T-helper 22 cell (primary cell): ENCODE measurements around the gene MARCHF7.
"Not testable (repeated sequence)": the region's sequence is repeated elsewhere in the genome, so short reads cannot be mapped to it uniquely, and the experiment has no call there.

Experiments used
- DNase-seq: peaks from one replicate; pipeline ENCODE4 v3.0.0-alpha.2; 2020; ENCODE audit warnings: low read depth

The MARCHF7 gene

DNA sequence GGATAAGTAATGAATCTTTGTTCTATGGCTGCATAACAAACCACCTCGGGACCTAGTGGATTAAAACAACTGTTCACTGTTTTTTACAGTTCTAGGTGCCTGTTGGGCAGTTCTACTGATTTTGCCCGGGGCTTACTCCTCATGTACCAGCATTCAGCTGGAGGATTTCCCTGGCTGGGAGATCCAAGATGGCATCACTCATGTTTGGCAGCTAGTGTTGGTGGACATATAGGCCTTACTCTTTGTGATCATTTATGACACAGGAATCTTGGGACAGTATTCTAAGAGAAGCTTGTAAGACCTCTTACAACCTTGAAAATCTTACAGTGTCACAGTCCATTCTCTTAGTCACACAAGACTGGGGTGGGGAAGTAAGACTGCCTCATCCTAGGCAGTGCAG, 4.6 kb downstream of the MARCHF7 start:
- no peak for DNase-seq

DNA sequence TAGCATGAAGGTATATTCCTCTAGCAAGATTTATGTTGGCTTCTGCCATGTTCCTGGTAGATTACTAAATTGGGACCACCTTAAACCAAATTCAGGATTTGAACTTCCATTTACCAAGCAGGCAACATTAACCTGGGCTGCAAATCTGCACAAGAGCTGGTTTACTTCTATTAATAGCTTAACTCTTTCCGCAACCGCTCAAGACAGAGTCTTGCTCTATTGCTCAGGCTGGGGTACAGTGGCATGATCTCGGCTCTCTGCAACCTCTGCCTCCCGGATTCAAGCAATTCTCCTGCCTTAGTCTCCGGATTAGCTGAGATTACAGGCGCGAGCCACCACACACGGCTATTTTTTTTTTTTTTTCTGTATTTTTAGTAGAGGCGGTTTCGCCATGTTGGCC, 8.4 kb downstream of the MARCHF7 start:
- no peak for DNase-seq

DNA sequence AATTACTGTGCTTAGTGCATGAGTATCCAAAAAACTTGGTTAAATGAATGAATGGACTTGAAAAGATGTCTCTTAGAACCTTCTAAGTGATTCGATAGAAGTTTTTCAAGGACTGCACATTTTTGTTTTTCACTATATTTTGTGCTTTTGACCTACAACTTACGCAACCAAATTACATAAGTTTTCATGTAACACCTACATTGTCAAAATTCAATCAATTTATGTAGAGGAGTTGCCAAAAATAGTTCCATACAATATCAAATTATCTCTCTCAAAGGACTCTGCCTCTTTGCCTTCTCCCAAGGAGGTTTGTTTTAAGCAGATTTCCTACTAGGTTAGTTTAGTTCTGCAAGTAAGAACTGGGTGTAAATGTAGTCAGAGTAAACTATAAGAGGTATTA, 10.3 kb downstream of the MARCHF7 start:
- no peak for DNase-seq

DNA sequence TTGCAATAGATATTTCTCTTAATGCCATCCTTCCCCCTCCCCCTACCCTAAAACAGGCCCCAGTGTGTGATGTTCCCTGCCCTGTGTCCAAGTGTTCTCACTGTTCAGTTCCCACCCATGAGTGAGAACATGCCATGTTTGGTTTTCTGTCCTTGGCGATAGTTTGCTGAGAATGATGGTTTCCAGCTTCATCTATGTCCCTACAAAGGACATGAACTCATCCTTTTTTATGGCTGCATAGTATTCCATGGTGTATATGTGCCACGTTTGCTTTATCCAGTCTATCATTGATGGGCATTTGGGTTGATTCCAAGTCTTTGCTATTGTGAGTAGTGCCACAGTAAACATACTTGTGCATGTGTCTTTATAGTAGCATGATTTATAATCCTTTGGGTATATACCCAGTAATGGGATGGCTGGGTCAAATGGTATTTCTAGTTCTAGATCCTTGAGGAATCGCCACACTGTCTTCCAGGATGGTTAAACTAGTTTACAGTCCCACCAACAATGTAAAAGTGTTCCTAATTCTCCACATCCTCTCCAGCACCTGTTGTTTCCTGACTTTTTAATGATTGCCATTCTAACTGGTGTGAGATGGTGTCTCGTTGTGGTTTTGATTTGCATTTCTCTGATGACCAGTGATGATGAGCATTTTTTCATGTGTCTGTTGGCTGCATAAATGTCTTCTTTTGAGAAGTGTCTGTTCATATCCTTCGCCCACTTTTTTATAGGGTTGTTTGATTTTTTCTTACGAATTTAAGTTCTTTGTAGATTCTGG, 12.7 kb downstream of the MARCHF7 start:
- not testable (repeated sequence) for DNase-seq

DNA sequence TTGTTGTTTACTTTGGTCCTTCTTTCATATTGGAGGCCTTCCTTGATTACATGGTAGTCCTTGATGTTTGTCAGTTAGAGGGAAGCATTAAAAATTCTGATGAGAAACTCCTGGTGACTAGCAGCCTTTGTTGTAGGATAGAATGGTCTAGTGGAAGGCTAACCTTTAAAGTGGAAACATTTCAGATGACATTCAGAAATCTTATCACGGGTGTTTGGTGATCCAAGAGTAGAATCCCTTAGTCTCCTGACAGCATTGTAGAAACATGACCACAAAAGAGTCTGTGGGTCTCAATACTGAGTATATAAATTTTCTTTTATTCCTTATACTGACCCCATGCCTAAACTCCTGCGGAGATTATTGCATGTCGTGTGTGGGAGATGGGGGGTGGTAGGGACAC, 13.4 kb downstream of the MARCHF7 start:
- no peak for DNase-seq

DNA sequence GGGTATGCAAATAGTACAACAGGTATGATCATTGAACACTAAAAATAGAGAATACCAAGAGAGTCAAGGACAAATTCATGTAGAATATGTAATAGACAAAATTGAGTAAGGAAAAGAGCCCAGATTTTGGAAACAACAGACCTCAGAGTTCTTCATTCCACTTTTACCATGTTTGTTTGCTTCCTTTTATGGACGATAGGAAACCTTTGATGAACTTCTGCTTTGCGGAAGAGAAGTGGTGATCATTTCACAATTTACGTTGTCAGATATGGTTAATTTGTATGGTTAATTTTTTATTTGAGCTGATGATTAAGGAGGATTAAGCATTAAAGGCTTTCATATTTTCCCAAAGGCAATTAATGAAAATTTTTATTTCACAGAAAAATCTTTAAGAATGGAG, 16.3 kb downstream of the MARCHF7 start:
- DNase-seq = no peak

DNA sequence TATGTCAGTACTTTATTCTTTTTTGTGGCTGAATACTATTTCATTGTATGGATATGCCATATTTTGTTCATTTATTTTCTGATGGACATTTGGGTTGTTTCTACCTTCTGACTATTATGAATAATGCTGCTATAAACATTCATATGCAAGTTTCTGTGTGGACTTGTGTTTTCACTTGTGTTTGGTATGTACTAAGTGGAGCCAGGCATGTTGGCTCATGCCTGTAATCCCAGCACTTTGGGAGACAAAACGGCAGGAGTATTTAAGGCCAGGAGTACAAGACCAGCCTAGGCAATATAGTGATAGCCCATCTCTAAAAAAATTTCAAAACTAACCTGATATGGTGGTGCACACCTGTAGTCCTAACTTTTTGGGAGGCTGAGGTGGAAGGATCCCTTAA, 23.3 kb downstream of the MARCHF7 start:
- no peak for DNase-seq

DNA sequence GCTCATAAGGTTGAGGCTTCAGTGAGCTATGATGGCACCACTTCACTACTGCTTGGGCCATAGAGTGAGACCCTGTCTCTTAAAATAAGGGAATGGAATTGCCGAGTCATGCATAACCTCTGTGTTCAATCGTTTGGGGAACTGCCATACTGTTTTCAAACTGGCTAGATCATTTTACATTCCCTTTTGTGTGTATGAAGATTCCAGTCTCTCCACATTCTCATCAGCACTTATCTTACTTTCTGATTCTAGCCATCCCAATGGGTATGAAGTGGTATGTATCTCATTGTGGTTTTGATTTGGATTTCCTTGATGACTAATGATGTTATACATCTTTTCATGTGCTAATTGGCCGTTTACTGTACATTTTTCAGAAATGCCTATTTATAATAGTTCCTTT, 23.7 kb downstream of the MARCHF7 start:
- no peak for DNase-seq

DNA sequence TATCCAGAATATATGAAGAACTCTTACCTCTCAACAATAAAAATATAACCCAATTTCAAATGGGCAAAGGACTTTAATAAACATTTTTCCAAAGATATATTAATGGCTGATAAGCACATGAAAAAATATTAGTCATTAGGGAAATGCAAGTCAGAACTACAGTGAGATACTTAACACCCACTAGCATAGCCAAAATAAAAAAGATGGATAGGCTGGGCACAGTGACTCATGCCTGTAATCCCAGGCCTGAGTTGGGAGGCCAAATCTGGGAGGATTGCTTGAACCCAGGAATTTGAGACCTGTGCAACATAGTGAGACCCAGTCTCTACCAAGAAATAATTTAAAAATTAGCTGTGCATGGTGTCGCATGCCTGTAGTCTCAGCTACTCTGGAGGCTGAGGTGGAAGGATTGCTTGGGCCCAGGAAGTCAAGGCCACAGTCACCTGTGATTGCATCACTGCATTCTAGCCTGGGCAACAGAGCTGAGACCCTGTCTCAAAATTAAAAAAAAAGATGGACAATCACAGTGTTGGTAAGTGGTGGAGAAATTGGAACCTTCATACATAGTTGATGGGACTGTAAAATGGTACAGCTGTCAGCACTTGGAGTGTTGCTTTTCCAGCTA, 25.1 kb downstream of the MARCHF7 start:
- DNase-seq = no peak

DNA sequence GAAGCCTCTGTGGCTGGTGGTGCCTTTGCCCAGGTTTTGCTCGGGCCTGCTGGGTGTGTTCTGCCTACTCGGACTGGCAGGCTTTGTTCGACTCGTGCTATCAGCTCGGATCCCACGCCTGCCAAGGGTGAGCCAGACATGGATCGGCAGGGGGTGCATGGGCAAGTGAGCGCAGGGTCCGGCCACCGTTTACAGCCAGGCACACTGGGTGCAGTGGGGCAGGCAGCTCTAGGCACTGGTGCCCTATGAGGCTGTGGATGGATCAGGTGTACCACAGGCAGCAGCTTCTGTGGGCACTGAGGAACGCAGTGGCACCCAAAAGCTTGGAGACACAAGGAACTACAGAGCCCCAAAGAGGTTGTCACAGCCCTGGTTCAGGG, 25.6 kb downstream of the MARCHF7 start:
- DNase-seq = no peak

DNA sequence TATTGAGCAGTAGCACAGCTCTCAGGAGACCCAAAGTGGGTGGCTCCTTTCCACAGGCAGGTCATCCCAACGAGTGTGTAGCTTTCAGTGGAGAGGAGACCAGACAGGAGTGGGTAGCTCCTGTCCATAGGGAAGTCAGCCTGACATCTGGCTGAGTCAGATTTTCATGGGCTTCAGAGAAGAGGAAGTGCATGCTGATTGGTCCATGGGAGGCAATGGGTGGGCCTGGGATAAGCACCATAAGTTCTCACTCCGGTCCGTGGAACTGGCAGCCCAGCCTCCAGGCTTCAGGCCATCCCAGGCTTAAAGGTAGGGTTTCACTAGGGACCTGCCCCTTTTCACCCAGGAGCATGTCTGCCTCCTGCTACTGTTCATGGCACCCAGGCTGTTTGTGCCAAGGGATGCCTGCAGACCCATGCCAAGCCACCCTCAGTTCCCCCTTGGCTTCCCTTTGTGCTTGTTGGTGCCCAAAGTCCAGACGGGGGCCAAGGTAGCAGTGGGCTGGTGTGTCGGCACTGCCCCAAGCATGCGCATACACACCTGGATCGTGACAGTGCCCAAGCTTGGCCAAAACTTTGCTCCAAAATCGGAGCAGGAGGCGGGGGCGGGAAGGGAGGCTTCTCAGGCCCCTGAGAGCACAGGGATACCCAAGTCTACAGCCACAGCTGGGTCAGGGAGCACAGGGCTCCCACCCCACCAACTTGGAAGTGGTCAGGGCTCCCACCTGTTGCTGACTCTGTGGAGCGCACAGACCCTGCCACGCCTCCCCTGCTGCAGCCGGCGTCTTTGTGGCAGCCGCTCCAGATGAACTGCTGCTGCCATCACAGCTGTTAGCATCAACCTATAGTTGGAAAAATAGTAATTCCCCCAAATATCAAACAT, 26.4 kb downstream of the MARCHF7 start:
- DNase-seq = no peak

DNA sequence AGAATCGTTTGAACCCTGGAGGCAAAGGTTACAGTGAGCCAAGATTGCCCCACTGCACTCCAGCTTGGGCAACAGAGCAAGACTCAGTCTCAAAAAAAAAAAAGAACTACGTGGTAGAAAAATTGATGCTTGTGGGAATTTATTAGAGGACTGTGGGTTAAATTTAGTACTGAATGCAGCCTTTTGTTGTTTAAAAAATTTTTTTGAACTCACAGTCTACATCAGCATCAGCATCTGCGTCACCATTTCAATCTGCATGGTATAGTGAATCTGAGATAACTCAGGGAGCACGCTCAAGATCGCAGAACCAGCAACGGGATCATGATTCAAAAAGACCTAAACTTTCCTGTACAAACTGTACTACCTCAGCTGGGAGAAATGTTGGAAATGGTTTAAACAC, 30.5 kb downstream of the MARCHF7 start:
- DNase-seq = no peak

DNA sequence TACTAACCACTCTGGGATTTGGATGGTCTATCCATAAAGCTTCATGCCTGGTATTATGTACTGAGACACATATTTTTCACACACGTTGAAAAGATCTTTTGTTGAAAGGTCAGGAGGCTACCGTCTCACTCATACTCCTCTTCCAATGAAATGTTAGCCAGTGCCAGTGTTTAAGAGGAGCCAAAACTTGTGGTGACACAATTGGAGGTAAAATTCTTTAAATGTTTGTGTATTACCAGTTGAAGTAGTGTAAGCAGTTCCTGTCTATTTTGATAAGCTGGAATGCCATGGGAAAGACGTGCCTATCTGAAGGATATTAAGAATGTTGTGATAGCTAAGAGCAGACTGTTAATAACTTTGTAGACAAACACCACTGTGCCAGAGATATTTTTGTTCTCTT, 32.1 kb downstream of the MARCHF7 start:
- no peak for DNase-seq

DNA sequence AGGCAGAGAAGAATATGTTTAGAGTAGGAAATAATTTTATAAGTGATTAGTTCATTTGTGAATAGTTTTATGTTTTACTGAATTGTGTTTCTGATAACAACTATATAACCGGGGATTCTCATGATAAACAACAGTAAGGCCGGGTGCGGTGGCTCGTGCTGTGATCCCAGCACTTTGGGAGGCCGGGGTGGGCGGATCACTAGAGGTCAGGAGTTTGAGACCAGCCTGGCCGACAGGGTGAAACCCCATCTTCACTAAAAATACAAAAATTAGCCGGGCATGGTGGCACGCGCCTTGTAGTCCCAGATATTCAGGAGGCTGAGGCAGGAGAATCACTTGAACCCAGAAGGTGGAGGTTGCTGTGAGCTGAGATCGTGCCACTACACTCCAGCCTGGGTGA, 32.9 kb downstream of the MARCHF7 start:
- DNase-seq = not testable (repeated sequence)

DNA sequence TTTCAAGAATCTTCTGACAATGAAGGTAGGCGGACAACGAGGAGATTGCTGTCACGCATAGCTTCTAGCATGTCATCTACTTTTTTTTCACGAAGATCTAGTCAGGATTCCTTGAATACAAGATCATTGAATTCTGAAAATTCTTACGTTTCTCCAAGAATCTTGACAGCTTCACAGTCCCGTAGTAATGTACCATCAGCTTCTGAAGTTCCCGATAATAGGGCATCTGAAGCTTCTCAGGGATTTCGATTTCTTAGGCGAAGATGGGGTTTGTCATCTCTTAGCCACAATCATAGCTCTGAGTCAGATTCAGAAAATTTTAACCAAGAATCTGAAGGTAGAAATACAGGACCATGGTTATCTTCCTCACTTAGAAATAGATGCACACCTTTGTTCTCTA, 35.8 kb downstream of the MARCHF7 start:
- DNase-seq = no peak

DNA sequence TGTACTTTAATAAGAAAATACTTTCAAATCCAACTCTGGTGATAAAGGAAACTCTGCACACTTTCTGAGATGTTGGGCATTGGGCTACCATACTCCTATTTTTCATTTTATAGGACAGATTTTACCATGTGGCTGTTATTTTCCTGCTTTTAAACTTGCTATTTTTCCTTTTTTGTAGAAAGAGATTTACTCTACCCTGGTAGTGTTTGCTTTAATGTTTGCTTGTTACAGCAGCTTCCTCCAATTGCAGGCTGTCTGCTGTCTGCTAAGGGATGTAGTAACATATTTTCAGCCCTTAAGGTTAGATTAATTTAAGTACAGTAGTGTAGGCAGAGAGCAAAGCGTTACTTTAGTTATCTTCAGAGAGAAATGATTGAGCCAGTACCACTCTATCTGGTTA, 38.6 kb downstream of the MARCHF7 start:
- DNase-seq = no peak

DNA sequence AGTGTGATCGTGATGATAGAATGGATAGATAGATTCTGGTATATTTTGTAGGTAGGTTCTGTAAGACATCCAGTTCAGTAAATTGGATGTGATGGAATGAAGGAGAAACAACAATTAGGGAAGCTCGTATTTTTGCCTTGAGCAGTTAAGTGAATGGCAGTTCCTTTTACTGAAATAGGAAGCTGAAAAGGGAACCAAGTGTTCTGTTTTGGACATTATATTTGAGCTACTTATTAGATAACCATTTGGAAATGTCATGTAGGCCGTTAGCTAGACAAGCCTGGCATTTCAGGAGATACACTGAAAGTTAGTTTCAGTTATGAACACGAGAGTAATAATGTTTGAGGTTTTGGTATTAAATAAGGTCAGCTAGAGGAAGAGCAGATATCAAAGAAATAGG, 41.5 kb downstream of the MARCHF7 start:
- DNase-seq = no peak

DNA sequence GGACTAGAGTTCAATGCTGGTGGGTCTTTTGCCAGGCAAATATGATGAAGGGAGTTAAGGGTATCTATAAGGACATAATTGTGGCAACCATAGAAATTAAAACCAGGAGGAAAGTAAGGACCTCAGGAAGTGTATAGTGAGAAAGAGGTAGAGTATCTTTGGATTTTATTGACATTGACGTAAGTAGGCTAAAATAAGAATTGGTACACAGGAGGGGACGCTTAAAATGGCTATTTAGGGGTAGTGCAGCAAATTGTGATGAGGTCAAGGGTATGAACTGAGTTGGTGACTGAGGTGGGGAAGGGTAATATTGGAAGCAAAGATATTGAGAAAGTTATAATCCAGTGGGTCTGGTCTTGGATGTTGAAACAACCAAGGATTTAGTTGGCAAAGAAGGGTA, 42.7 kb downstream of the MARCHF7 start:
- DNase-seq = no peak

DNA sequence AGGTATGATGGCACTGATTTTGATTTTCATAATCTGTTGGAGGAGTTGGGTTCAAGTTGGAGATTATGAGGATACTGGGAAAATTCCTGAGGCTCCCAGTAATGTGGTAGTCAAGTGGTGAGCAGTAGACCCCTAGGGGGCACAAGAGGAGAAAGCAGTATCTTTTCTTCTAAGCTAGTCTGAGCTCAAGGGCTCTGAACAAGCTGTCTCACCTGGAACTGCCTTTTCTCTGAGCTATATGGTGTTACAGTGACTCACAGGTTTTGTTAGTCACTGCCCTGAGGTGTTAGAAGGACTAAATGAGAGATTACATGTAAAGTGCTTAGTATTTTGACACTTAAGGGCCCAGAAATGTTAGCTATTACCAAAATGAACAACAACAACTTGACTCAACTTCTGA, 43.5 kb downstream of the MARCHF7 start:
- DNase-seq = no peak

DNA sequence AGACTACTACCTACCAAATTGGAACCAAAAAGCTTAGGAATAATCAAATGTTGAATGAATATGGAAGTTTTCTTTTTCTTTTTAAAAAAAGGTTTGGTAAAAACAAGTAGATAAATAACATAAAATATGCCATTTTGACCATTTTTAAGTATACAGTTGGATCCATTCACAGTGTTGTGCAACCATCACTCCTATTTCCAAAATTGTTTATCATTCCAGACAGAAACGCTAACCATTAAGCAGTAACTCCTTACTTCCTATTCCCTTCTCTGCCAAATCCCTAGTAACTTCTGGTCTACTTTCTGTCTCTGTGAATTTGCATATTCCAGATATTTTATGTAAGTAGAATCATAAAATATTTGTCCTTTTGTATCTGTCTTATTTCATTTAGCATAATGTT, 45.9 kb downstream of the MARCHF7 start:
- no peak for DNase-seq

DNA sequence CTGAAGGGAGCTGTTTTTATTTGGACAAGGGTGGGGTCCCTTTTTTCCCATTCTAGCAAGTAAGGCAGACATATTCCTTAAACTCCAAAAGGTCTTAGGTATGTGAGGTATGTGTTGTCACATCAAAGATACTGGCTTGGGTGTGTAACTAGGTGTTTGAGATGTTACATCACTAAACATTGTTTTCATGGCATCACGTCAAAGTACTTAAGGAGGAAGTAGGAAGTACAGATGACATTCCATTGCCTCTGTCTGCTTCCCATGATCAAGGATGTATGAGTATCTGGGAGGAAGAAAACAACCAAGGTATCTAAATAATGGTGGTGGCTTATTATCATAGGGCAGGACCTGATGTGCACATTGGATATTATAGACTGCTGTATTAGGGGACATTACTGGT, 46.4 kb downstream of the MARCHF7 start:
- no peak for DNase-seq

DNA sequence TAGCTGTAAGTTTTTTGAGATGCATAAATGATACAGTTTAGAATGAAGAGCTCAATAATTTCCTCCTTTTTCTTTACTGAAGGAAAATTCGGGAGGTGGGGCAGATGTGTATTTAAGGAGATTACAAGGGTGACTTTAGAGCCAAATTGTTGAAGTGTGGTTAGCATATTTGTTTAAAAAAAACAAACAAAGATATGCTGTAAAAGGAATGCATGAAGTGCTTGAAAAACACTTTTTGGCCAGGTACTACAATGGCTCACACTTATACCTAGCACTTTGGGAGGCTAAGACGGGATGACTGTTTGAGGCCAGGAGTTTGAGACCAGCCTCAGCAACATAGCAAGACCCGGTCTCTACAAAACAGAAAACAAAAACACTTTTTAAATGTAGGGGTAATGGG, 47.3 kb downstream of the MARCHF7 start:
- DNase-seq = no peak

DNA sequence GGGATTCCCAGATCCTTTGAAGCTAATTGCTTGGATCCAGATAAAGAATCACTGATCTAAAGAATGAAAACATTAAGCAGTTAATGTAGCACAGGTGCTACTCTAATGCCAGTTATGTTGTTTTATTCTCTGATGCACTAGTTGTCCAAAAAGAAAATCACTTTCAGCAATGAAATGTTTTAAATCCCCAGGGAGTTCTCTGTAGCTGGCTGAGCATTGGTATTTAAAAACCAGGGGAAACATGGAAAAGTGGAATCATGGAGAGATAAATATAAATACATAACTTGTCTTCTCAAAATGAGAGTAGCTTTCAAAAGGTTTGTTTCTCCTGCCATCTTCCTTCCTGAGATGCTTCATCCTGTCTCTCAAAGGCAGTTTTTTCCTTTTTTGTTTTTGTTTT, 48.0 kb downstream of the MARCHF7 start:
- no peak for DNase-seq
